CD4-positive, alpha-beta T cell (primary cell): ENCODE measurements around the gene MSI2. TPM values are rescaled to one million over a fixed set of nuclear protein-coding genes. Genes with fewer than 3 reads are reported as not detected.

Source experiments
- ATAC-seq: fragments of 200-7000 bp; cut with Tn5 transposase; one replicate; pipeline ENCODE4 v1.10.0; 2022; ENCODE audit warnings: mild to moderate bottlenecking; ENCODE audit not compliant: poor library complexity
- CTCF ChIA-PET: fragments of 350-600 bp; sonication (Branson Sonifier 250); formaldehyde crosslinking; loops from one replicate; lab custom pipeline; 2021; ENCODE audit warnings: antibody characterized with exemption, inconsistent platforms; lab: Charles Lee
- POLR2A ChIA-PET: fragments of 350-600 bp; sonication (Branson Sonifier 250); formaldehyde crosslinking; loops from one replicate; lab custom pipeline; 2021; ENCODE audit warnings: antibody characterized with exemption, inconsistent platforms; lab: Charles Lee
- DNase-seq, 14 experiments: peaks; one replicate each; pipeline ENCODE4 v3.0.0-alpha.2; 2013 to 2020; ENCODE audit warnings: mixed read lengths in 2 of 14
- H3K27ac ChIP-seq, 2 donors: one replicate each; pipeline versions ENCODE4 v1.5.1 to v1.7.0; 2013; ENCODE audit warnings: low read length in 2 of 2, low read depth in 1 of 2, mild to moderate bottlenecking in 1 of 2
- H3K27me3 ChIP-seq, 2 experiments: 1 replicate in 1 of 2; 2 replicates in 1 of 2; pipeline versions ENCODE4 v1.6.1 to v1.7.0; 2013; ENCODE audit warnings: low read length in 2 of 2, control low read depth in 1 of 2, mild to moderate bottlenecking in 1 of 2, moderate library complexity in 1 of 2; ENCODE audit not compliant: insufficient read depth in 2 of 2, control insufficient read depth in 1 of 2
- H3K36me3 ChIP-seq: one replicate; pipeline ENCODE4 v1.6.1; 2013; ENCODE audit warnings: low read length, control low read depth; ENCODE audit not compliant: insufficient read depth
- H3K4me1 ChIP-seq: one replicate; pipeline ENCODE4 v1.6.1; 2013; ENCODE audit warnings: low read length, control low read depth; ENCODE audit not compliant: insufficient read depth
- H3K4me3 ChIP-seq: one replicate; pipeline ENCODE4 v1.5.1; 2013; ENCODE audit warnings: mild to moderate bottlenecking, low read length, moderate library complexity
- H3K9me3 ChIP-seq, 2 experiments: 1 replicate in 1 of 2; 2 replicates in 1 of 2; pipeline versions ENCODE4 v1.6.1 to v1.7.0; 2013; ENCODE audit warnings: low read length in 2 of 2, mild to moderate bottlenecking in 2 of 2, control low read depth in 1 of 2, moderate library complexity in 1 of 2; ENCODE audit not compliant: control insufficient read depth in 1 of 2, insufficient read depth in 1 of 2
- H3K27ac Mint-ChIP-seq: one replicate; pipeline ENCODE4 v1.8.0; 2020; ENCODE audit warnings: mixed read lengths
- H3K27me3 Mint-ChIP-seq: one replicate; pipeline ENCODE4 v1.8.0; 2021; ENCODE audit warnings: mixed read lengths
- H3K36me3 Mint-ChIP-seq: one replicate; pipeline ENCODE4 v1.8.0; 2021; ENCODE audit warnings: low read depth, mixed read lengths
- H3K4me1 Mint-ChIP-seq: one replicate; pipeline ENCODE4 v1.8.0; 2021; ENCODE audit warnings: low read depth, mixed read lengths
- H3K4me3 Mint-ChIP-seq: one replicate; pipeline ENCODE4 v1.8.0; 2020; ENCODE audit warnings: mild to moderate bottlenecking, mixed read lengths
- H3K9me3 Mint-ChIP-seq: one replicate; pipeline ENCODE4 v1.8.0; 2020; ENCODE audit warnings: mixed read lengths
- intact Hi-C, 2 experiments: fragments of 100-400 bp; cut with DNase I in 1 of 2; cut with micrococcal nuclease in 1 of 2; formaldehyde crosslinking; loops; one replicate each; pipeline versions ENCODE4 v1.15.1 to v1.9.0; 2023 to 2025; cut with DNase I, micrococcal nuclease
- total RNA-seq, 174 experiments: library from RNA in 2 of 174; stranded (reverse) in 2 of 174; gene quantifications; one replicate each; pipeline ENCODE4 v1.2.3 and lab custom pipeline; 2021 to 2026
- TF ChIP-seq, protein P1 (sequence below): fragments of 200-600 bp; IDR thresholded peaks from one replicate; pipeline ENCODE4 v1.8.0; 2022; ENCODE audit warnings: antibody characterized with exemption, mild to moderate bottlenecking

Gene MSI2
- total RNA-seq, 2 experiments from 2014 or later, result 129 to 132 TPM

DNA sequence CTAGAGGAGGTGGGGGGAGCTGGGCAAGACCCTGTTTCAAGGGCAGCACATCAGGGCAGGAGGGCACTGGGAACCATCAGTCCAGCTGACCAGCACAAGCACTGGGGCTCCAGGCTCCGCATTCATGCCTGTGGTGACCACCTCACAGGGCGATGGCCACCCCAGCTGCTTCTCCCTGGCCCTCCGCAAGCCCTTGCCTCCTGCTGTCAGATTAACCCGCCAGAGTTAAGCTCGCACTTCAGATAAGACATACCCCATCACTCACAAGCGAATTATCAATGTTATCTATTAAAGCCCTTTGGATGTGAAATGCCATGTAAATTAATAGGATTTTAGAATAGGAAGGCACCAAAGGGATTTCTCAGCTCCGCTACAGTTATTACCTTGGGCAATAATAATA lies 383.8 kb downstream of the MSI2 start:
- Histone ChIP-seq H3K36me3 (peaks cover 7% of the 10 kb centered on the region), H3K27ac (no peak overlapping the region), H3K27me3 (no peaks in the 10 kb centered on the region), H3K4me1 (no peaks in the 10 kb centered on the region), H3K4me3 (no peak overlapping the region), H3K9me3 (no peaks in the 10 kb centered on the region)
- intact Hi-C loops, result no loop called here
- no peak overlapping the region for H3K27ac Mint-ChIP-seq
- H3K27me3 Mint-ChIP-seq, result no peaks in the 10 kb centered on the region
- POLR2A ChIA-PET, result no interaction called here
- no peaks in the 10 kb centered on the region for H3K9me3 Mint-ChIP-seq
- ATAC-seq, result no peak
- TF ChIP-seq, protein P1, sequence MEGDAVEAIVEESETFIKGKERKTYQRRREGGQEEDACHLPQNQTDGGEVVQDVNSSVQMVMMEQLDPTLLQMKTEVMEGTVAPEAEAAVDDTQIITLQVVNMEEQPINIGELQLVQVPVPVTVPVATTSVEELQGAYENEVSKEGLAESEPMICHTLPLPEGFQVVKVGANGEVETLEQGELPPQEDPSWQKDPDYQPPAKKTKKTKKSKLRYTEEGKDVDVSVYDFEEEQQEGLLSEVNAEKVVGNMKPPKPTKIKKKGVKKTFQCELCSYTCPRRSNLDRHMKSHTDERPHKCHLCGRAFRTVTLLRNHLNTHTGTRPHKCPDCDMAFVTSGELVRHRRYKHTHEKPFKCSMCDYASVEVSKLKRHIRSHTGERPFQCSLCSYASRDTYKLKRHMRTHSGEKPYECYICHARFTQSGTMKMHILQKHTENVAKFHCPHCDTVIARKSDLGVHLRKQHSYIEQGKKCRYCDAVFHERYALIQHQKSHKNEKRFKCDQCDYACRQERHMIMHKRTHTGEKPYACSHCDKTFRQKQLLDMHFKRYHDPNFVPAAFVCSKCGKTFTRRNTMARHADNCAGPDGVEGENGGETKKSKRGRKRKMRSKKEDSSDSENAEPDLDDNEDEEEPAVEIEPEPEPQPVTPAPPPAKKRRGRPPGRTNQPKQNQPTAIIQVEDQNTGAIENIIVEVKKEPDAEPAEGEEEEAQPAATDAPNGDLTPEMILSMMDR, result no peak
- H3K4me3 Mint-ChIP-seq, result no peak overlapping the region
- no peaks in the 10 kb centered on the region for H3K4me1 Mint-ChIP-seq
- H3K36me3 Mint-ChIP-seq, result peaks cover 35% of the 10 kb centered on the region
- DNase-seq, result no peak
- CTCF ChIA-PET, result no interaction called here

GRCh38 chr17:57641761-57642160 lies 385.4 kb downstream of the MSI2 start:
- no peaks in the 10 kb centered on the region for H3K27me3 ChIP-seq
- no peaks in the 10 kb centered on the region for H3K27me3 Mint-ChIP-seq
- no peaks in the 10 kb centered on the region for H3K4me1 Mint-ChIP-seq
- no peak overlapping the region for H3K27ac Mint-ChIP-seq
- no peaks in the 10 kb centered on the region for H3K4me1 ChIP-seq
- no peak for ATAC-seq
- TF ChIP-seq, protein P1, result no peak
- H3K9me3 ChIP-seq, result no peaks in the 10 kb centered on the region
- intact Hi-C loops, result loop anchor here in 1 of 2 experiments (2.0 kb wide), 1 partner anchor 15 kb away; no protein-coding TSS in a partner anchor
- H3K36me3 ChIP-seq, result peaks cover 7% of the 10 kb centered on the region
- no peak overlapping the region for H3K4me3 ChIP-seq
- DNase-seq, result no peak
- H3K36me3 Mint-ChIP-seq, result peaks cover 30% of the 10 kb centered on the region
- H3K27ac ChIP-seq, result no peak overlapping the region
- no peaks in the 10 kb centered on the region for H3K9me3 Mint-ChIP-seq
- ChIA-PET POLR2A (no interaction called here), CTCF (no interaction called here)
- H3K4me3 Mint-ChIP-seq, result no peak overlapping the region

GRCh38 chr17:57643062-57643461 lies 386.7 kb downstream of the MSI2 start:
- no peak overlapping the region for H3K27ac Mint-ChIP-seq
- no peaks in the 10 kb centered on the region for H3K27me3 ChIP-seq
- H3K4me3 ChIP-seq, result no peak overlapping the region
- no peak for DNase-seq
- TF ChIP-seq, protein P1, result no peak
- ATAC-seq, result no peak
- H3K36me3 ChIP-seq, result peaks cover 7% of the 10 kb centered on the region
- no peak overlapping the region for H3K27ac ChIP-seq
- H3K9me3 ChIP-seq, result no peaks in the 10 kb centered on the region
- H3K9me3 Mint-ChIP-seq, result no peaks in the 10 kb centered on the region
- no peaks in the 10 kb centered on the region for H3K27me3 Mint-ChIP-seq
- ChIA-PET CTCF (no interaction called here), POLR2A (no interaction called here)
- no peaks in the 10 kb centered on the region for H3K4me1 Mint-ChIP-seq
- intact Hi-C loops, result loop anchor here in 1 of 2 experiments (2.0 kb wide), 1 partner anchor 16 kb away; no protein-coding TSS in a partner anchor
- no peak overlapping the region for H3K4me3 Mint-ChIP-seq
- H3K36me3 Mint-ChIP-seq, result peaks cover 21% of the 10 kb centered on the region
- no peaks in the 10 kb centered on the region for H3K4me1 ChIP-seq
